Keratinocyte (primary cell): ENCODE measurements around the gene FXR1. TPM values are rescaled to one million over a fixed set of nuclear protein-coding genes. Genes with fewer than 3 reads are reported as not detected.

Experiments
- DNase-seq: peaks from one replicate; pipeline ENCODE4 v3.0.0-alpha.2; 2011; ENCODE audit warnings: low read depth, missing footprints, low spot score
- FAIRE-seq: peaks from 2 replicates; lab custom pipeline; 2011; peaks lifted over from hg19 to GRCh38; lab: Jason Lieb, UNC
- H2AFZ ChIP-seq: 2 replicates; pipeline ENCODE4 v1.6.0; 2012; ENCODE audit warnings: low read length, control low read depth, inconsistent platforms; ENCODE audit not compliant: control insufficient read depth
- H3K27ac ChIP-seq: 2 replicates; pipeline ENCODE4 v1.5.1; 2011; ENCODE audit warnings: low read length; ENCODE audit not compliant: control insufficient read depth, insufficient read depth
- H3K27me3 ChIP-seq: 3 replicates; pipeline ENCODE4 v1.6.0; 2011; ENCODE audit warnings: low read length; ENCODE audit not compliant: control insufficient read depth, insufficient read depth; ENCODE audit errors: extremely low read depth
- H3K36me3 ChIP-seq, 2 experiments: 2 replicates in 1 of 2; 3 replicates in 1 of 2; pipeline ENCODE4 v1.5.1; 2011; ENCODE audit warnings: low read length in 2 of 2, mild to moderate bottlenecking in 1 of 2; ENCODE audit not compliant: control insufficient read depth in 2 of 2, insufficient read depth in 2 of 2; ENCODE audit errors: extremely low read depth in 1 of 2
- H3K4me1 ChIP-seq: 3 replicates; pipeline ENCODE4 v1.5.1; 2011; ENCODE audit warnings: low read length; ENCODE audit not compliant: control insufficient read depth, insufficient read depth; ENCODE audit errors: extremely low read depth
- H3K4me2 ChIP-seq: 3 replicates; pipeline ENCODE4 v1.6.0; 2011; ENCODE audit warnings: low read depth, low read length; ENCODE audit not compliant: control insufficient read depth, insufficient read depth; ENCODE audit errors: extremely low read depth
- H3K4me3 ChIP-seq, 3 experiments: fragments of 200-600 bp in 1 of 3; sonication (generic) in 1 of 3; 2 replicates in 2 of 3; 3 replicates in 1 of 3; pipeline ENCODE4 v1.5.1; 2011 to 2016; ENCODE audit warnings: low read length in 3 of 3, mild to moderate bottlenecking in 3 of 3, control low read depth in 2 of 3, inconsistent platforms in 1 of 3, low read depth in 1 of 3, mixed read lengths in 1 of 3, mixed run types in 1 of 3, moderate library complexity in 1 of 3; ENCODE audit not compliant: control insufficient read depth in 2 of 3, insufficient read depth in 2 of 3; ENCODE audit errors: extremely low read depth in 1 of 3
- H3K79me2 ChIP-seq: 2 replicates; pipeline ENCODE4 v1.6.0; 2012; ENCODE audit warnings: low read length; ENCODE audit not compliant: control insufficient read depth, insufficient read depth
- H3K9ac ChIP-seq: 3 replicates; pipeline ENCODE4 v1.6.0; 2011; ENCODE audit warnings: low read length; ENCODE audit not compliant: control insufficient read depth, insufficient read depth; ENCODE audit errors: extremely low read depth
- H3K9me1 ChIP-seq: 3 replicates; pipeline ENCODE4 v1.6.0; 2011; ENCODE audit warnings: low read length; ENCODE audit not compliant: control insufficient read depth, insufficient read depth; ENCODE audit errors: extremely low read depth
- H3K9me3 ChIP-seq: 2 replicates; pipeline ENCODE4 v1.5.1; 2012; ENCODE audit warnings: low read depth, low read length; ENCODE audit not compliant: control insufficient read depth
- H4K20me1 ChIP-seq: 3 replicates; pipeline ENCODE4 v1.6.0; 2011; ENCODE audit warnings: low read length; ENCODE audit not compliant: control insufficient read depth, insufficient read depth; ENCODE audit errors: extremely low read depth
- EZH2 ChIP-seq: IDR thresholded peaks from one replicate; pipeline ENCODE4 v1.6.1; 2012; ENCODE audit warnings: inconsistent platforms, mild to moderate bottlenecking, low read length, moderate library complexity
- dilution Hi-C: fragments of 300-500 bp; cut with MboI; formaldehyde crosslinking; loops from one replicate; pipeline ENCODE4 v1.7.0; 2020; ENCODE audit warnings: low sequenced_read_pairs; ENCODE audit not compliant: extremely low pct_ligation_motif_present
- polyA plus RNA-seq, 5 experiments: library from polyadenylated mRNA; depleted of rRNA in 3 of 5; stranded (reverse) in 3 of 5; stranded (forward) in 1 of 5; unstranded in 1 of 5; fragments of >200 nt; gene quantifications; 1 replicate in 1 of 5; 2 replicates in 3 of 5; 3 replicates in 1 of 5; pipeline versions ENCODE4 v1.2.1 to v1.2.3, GENCODE V29; 2011 to 2012; ENCODE audit warnings: missing spikeins in 2 of 5, low read depth in 1 of 5, low replicate concordance in 1 of 5
- TF ChIP-seq, protein P1 (sequence below), 3 experiments: IDR thresholded peaks in 1 of 3; conservative IDR thresholded peaks in 1 of 3; optimal IDR thresholded peaks in 1 of 3; 2 replicates in 2 of 3; 3 replicates in 1 of 3; pipeline versions ENCODE3 to v1.5.1; 2011; ENCODE audit warnings: low read length in 3 of 3, mild to moderate bottlenecking in 3 of 3, moderate library complexity in 2 of 3, control low read depth in 1 of 3, inconsistent platforms in 1 of 3; ENCODE audit not compliant: insufficient read depth in 2 of 3; ENCODE audit errors: extremely low read depth in 1 of 3

Gene FXR1
- polyA plus RNA-seq, 1 donor (not counting 4 experiments of a cell fraction or from before 2014, with no cell fraction given) = 125 TPM

DNA sequence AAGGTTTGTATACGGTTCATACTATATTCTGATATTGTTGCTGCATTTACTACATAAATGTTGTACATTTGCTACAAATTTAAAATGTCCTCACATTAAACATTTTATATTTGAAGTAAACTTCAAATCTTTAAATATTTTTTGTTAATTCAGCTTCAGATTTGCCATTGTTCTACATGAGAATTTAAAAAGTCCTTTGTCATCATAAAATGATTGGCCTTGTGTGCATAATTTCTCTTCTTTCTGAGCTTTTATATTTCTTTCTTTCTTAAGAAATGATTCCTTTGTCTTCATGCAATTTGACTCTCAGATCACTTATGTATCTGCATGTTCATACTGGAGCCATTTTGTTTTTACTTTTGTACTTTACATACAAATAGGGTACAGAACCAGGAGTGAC, 49.1 kb downstream of the FXR1 start:
- dilution Hi-C loops = no loop called here
- no peak for FAIRE-seq
- TF ChIP-seq EZH2 = no peak
- TF ChIP-seq, protein P1, sequence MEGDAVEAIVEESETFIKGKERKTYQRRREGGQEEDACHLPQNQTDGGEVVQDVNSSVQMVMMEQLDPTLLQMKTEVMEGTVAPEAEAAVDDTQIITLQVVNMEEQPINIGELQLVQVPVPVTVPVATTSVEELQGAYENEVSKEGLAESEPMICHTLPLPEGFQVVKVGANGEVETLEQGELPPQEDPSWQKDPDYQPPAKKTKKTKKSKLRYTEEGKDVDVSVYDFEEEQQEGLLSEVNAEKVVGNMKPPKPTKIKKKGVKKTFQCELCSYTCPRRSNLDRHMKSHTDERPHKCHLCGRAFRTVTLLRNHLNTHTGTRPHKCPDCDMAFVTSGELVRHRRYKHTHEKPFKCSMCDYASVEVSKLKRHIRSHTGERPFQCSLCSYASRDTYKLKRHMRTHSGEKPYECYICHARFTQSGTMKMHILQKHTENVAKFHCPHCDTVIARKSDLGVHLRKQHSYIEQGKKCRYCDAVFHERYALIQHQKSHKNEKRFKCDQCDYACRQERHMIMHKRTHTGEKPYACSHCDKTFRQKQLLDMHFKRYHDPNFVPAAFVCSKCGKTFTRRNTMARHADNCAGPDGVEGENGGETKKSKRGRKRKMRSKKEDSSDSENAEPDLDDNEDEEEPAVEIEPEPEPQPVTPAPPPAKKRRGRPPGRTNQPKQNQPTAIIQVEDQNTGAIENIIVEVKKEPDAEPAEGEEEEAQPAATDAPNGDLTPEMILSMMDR (optimal IDR thresholded peaks at IDR 0.05 in 1 of 3, IDR thresholded peaks at IDR 0.05 in 1 of 3, conservative IDR thresholded peaks at IDR 0.05 in 1 of 3; ENCODE audit: extremely low read depth in 1 of 3, insufficient read depth in 2 of 3, low read length in 3 of 3) = no peak

DNA sequence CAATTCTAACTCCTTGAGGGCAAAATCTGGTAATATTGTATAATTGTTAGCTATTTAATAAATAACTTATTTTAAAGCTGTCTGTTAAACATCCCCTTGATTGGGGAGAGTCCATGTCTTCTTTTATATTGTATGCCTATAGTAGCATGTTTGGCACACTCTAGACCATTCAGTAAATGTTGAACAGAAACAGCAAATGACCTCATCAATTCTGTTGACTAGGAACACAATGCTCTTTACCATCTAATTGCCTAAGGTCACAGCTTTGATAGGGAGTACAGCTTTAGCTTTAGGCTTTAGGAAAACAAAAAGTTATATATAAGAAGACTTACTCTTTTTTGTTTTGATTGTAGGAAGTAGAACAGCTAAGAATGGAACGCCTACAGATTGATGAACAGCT, 50.1 kb downstream of the FXR1 start:
- Histone ChIP-seq H3K4me3 (no peak overlapping the region), H2AFZ (no peak overlapping the region), H3K27me3 (no peaks in the 10 kb centered on the region), H3K4me2 (no peak overlapping the region), H3K4me1 (no peaks in the 10 kb centered on the region), H3K9me3 (no peaks in the 10 kb centered on the region), H3K27ac (no peak overlapping the region), H4K20me1 (no peaks in the 10 kb centered on the region), H3K36me3 (peaks cover 10 to 20% of the 10 kb centered on the region in 2 experiments), H3K9me1 (no peaks in the 10 kb centered on the region), H3K9ac (no peak overlapping the region), H3K79me2 (no peaks in the 10 kb centered on the region)
- no peak for FAIRE-seq
- no peak for DNase-seq
- dilution Hi-C loops = no loop called here
- TF ChIP-seq, protein P1 (optimal IDR thresholded peaks at IDR 0.05 in 1 of 3, IDR thresholded peaks at IDR 0.05 in 1 of 3, conservative IDR thresholded peaks at IDR 0.05 in 1 of 3; ENCODE audit: extremely low read depth in 1 of 3, insufficient read depth in 2 of 3, low read length in 3 of 3) = no peak
- TF ChIP-seq EZH2 = no peak

More for the DNA sequence above, 49.1 kb downstream of the FXR1 start:
- Histone ChIP-seq H3K4me2 (no peak overlapping the region), H3K9ac (no peak overlapping the region), H2AFZ (no peak overlapping the region), H3K4me1 (no peaks in the 10 kb centered on the region), H4K20me1 (no peaks in the 10 kb centered on the region), H3K79me2 (no peaks in the 10 kb centered on the region), H3K27me3 (no peaks in the 10 kb centered on the region), H3K27ac (no peak overlapping the region), H3K9me1 (no peaks in the 10 kb centered on the region), H3K36me3 (peaks cover 10 to 26% of the 10 kb centered on the region in 2 experiments), H3K9me3 (no peaks in the 10 kb centered on the region), H3K4me3 (no peak overlapping the region)
- DNase-seq = no peak
